A549 (cell line): ENCODE measurements around the gene NEMF. TPM values are rescaled to one million over a fixed set of nuclear protein-coding genes. Genes with fewer than 3 reads are reported as not detected.
A peak's percentile ranks its signal among the peaks of the same experiment; 100 is the strongest.

ENCODE experiments used
- ATAC-seq, 2 experiments: fragments of 200-7000 bp in 1 of 2; fragments of >200 bp in 1 of 2; cut with Nextera tagmentation in 1 of 2; cut with Tn5 transposase in 1 of 2; 3 replicates each; pipeline versions ENCODE4 v1.8.0 to v1.9.1; 2018 to 2020; ENCODE audit warnings: mild to moderate bottlenecking in 1 of 2, moderate library complexity in 1 of 2
- CTCF ChIA-PET: fragments of 300-600 bp; sonication (Branson Sonifier 250); formaldehyde crosslinking; extraction: SDS; loops from one replicate; lab custom pipeline; 2021; ENCODE audit warnings: antibody characterized with exemption, inconsistent platforms; lab: Yijun Ruan, JAX
- POLR2A ChIA-PET: fragments of 350-600 bp; formaldehyde crosslinking; extraction: SDS; loops from one replicate; lab custom pipeline; 2021; ENCODE audit warnings: antibody characterized with exemption, inconsistent platforms; lab: Yijun Ruan, JAX
- DNase-seq, 2 experiments: peaks; one replicate each; pipeline versions ENCODE4 v3.0.0 to v3.0.0-alpha.2; 2011 to 2016; ENCODE audit warnings: low read depth in 1 of 2, low spot score in 1 of 2
- FAIRE-seq: peaks from 2 replicates; lab custom pipeline; 2011; peaks lifted over from hg19 to GRCh38; lab: Jason Lieb, UNC
- H3K27ac ChIP-seq, 2 experiments: fragments of >200 bp; sonication (Bioruptor Twin); formaldehyde crosslinking; 3 replicates each; pipeline ENCODE4 v1.5.1; 2016 to 2017
- H3K4me1 ChIP-seq: fragments of >200 bp; sonication (Bioruptor Twin); formaldehyde crosslinking; 3 replicates; pipeline ENCODE4 v1.6.1; 2016
- H3K4me2 ChIP-seq: fragments of >200 bp; sonication (Bioruptor Twin); formaldehyde crosslinking; 3 replicates; pipeline ENCODE4 v1.6.1; 2016
- H3K4me3 ChIP-seq: fragments of >200 bp; sonication (Bioruptor Twin); formaldehyde crosslinking; 3 replicates; pipeline ENCODE4 v1.5.1; 2016
- H3K9me3 ChIP-seq: fragments of >200 bp; sonication (Bioruptor Twin); formaldehyde crosslinking; 3 replicates; pipeline ENCODE4 v1.6.1; 2016
- BCL3 ChIP-seq: fragments of >200 bp; sonication (Bioruptor Twin); formaldehyde crosslinking; IDR thresholded peaks from 3 replicates; pipeline ENCODE4 v1.6.1; 2016
- BHLHE40 ChIP-seq: IDR thresholded peaks from 2 replicates; pipeline ENCODE4 v1.6.1; 2012; ENCODE audit warnings: low read depth, low read length, inconsistent platforms
- CBX2 ChIP-seq: fragments of 200-600 bp; sonication (generic); IDR thresholded peaks from 2 replicates; pipeline ENCODE4 v1.6.1; 2016; ENCODE audit warnings: low read depth, mild to moderate bottlenecking, borderline replicate concordance
- CTCF ChIP-seq: fragments of >200 bp; sonication (Bioruptor Twin); formaldehyde crosslinking; IDR thresholded peaks from 3 replicates; pipeline ENCODE4 v1.5.1; 2016
- FOSL2 ChIP-seq, 2 experiments: fragments of 450-650 bp in 1 of 2; fragments of >200 bp in 1 of 2; sonication (Bioruptor Twin) in 1 of 2; formaldehyde crosslinking; IDR thresholded peaks; 2 replicates each; pipeline versions ENCODE4 v1.5.0 to v1.6.1; 2016 to 2020; ENCODE audit warnings: mild to moderate bottlenecking in 1 of 2, moderate library complexity in 1 of 2
- HMGXB4 ChIP-seq: fragments of 250-450 bp; sonication (Bioruptor Pico); IDR thresholded peaks from 2 replicates; pipeline ENCODE4 v1.5.0; 2021; ENCODE audit warnings: mild to moderate bottlenecking, moderate library complexity, borderline replicate concordance
- HOXA7 ChIP-seq: fragments of 250-450 bp; sonication (Bioruptor Pico); IDR thresholded peaks from 2 replicates; pipeline ENCODE4 v1.5.0; 2020; ENCODE audit warnings: mild to moderate bottlenecking, moderate library complexity
- HOXB5 ChIP-seq: fragments of 250-450 bp; sonication (Bioruptor Pico); IDR thresholded peaks from 2 replicates; pipeline ENCODE4 v1.5.0; 2020; ENCODE audit warnings: mild to moderate bottlenecking, moderate library complexity
- JUN ChIP-seq, 2 experiments: fragments of >200 bp; sonication (Bioruptor Twin); formaldehyde crosslinking; IDR thresholded peaks; 2 replicates in 1 of 2; 3 replicates in 1 of 2; pipeline ENCODE4 v1.6.1; 2016 to 2017
- KDM5A ChIP-seq: fragments of 200-600 bp; sonication (generic); IDR thresholded peaks from 2 replicates; pipeline ENCODE4 v1.6.1; 2016; ENCODE audit warnings: antibody characterized with exemption, mild to moderate bottlenecking
- MAFK ChIP-seq: fragments of 450-650 bp; IDR thresholded peaks from 2 replicates; pipeline ENCODE4 v1.6.1; 2014; ENCODE audit not compliant: partially characterized antibody
- MAZ ChIP-seq: fragments of 150-350 bp; IDR thresholded peaks from 2 replicates; pipeline ENCODE4 v1.6.1; 2014; ENCODE audit warnings: antibody characterized with exemption, low read depth, low read length, borderline replicate concordance
- PHF8 ChIP-seq: fragments of 200-600 bp; sonication (generic); IDR thresholded peaks from 2 replicates; pipeline ENCODE4 v1.6.1; 2016; ENCODE audit warnings: low read depth, mild to moderate bottlenecking, antibody characterized with exemption, moderate library complexity, borderline replicate concordance
- REST ChIP-seq: fragments of 200-600 bp; sonication (generic); IDR thresholded peaks from 2 replicates; pipeline ENCODE4 v1.6.1; 2016; ENCODE audit warnings: antibody characterized with exemption, mild to moderate bottlenecking, moderate library complexity
- SREBF2 ChIP-seq: fragments of 450-650 bp; IDR thresholded peaks from 2 replicates; pipeline ENCODE4 v1.6.1; 2014; ENCODE audit warnings: mild to moderate bottlenecking, moderate library complexity
- TFCP2L1 ChIP-seq: fragments of 250-450 bp; sonication (Bioruptor Pico); IDR thresholded peaks from 2 replicates; pipeline ENCODE4 v1.5.0; 2021; ENCODE audit warnings: mild to moderate bottlenecking
- ZFP36 ChIP-seq: fragments of 450-650 bp; IDR thresholded peaks from 2 replicates; pipeline ENCODE4 v1.6.1; 2014; ENCODE audit warnings: borderline replicate concordance; ENCODE audit not compliant: partially characterized antibody
- WGBS: methylation state at CpG from one replicate; pipeline ENCODE4 v1.1.6; 2017; ENCODE audit errors: missing lambda C conversion rate; 5-methylcytosine and 5-hydroxymethylcytosine counted together
- polyA plus RNA-seq, 4 experiments: library from polyadenylated mRNA; depleted of rRNA in 3 of 4; stranded (reverse); fragments of >200 nt; fragmentation: RNase III in 1 of 4; extraction: RNeasy Plus Mini Kit Qiagen cat#74134 plus additional on column Dnase treatment in 1 of 4; gene quantifications; 2 replicates in 3 of 4; 3 replicates in 1 of 4; pipeline ENCODE4 v1.2.3, GENCODE V29; 2011 to 2017
- TF ChIP-seq, protein P1 (sequence below): fragments of >200 bp; sonication (Bioruptor Twin); formaldehyde crosslinking; IDR thresholded peaks from 2 replicates; pipeline ENCODE4 v1.6.1; 2016

The NEMF gene
- polyA plus RNA-seq, 2 of the 4 experiments (the other 2 are of a cell fraction): 58.3 to 59.6 TPM

DNA sequence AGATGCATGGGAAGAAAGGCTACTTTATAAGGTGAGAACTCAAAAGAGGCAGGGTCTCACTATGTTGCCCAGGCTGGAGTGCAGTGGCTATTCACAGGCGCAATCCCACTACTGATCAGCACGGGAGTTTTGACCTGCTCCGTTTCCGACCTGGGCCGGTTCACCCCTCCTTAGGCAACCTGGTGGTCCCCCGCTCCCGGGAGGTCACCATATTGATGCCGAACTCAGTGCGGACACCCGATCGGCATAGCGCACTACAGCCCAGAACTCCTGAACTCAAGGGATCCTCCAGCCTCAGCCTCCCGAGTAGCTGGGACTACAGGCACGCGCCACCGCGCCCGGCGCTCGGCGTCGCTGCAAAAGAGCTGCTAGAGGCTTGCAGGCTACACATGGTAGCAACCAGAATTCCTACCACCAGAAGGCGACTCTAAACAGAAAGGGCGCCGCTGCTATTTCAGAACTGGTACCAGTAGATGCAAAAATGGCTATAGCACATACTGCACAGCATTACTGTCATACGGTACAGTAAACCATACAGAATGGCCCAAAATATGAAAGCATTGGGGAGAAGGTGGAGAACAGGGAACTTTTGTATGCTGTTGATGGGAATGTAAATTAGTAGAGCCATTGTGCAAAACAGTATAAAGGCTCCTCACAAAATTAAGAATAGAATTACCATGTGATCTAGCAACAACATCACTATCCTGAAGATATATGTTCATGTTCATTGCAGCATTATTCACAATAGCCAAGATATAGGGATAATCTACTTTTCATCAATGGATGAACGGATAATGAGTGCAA is 1.2 kb upstream of the NEMF start (continued):
- no peak for TF ChIP-seq HOXA7 (CRISPR knock-in tag)
- TF ChIP-seq HMGXB4: no peak
- TF ChIP-seq ZFP36: no peak
- no peak for TF ChIP-seq TFCP2L1
- TF ChIP-seq SREBF2: peak; percentile 44; the same call in 1 of the 2 replicates
- no peak for TF ChIP-seq FOSL2 (IDR thresholded peaks at IDR 0.05)
- peak; percentile 2; the same call in 1 of the 2 replicates for TF ChIP-seq FOSL2 (CRISPR knock-in tag; IDR thresholded peaks at IDR 0.05)
- TF ChIP-seq MAZ: no peak
- TF ChIP-seq BHLHE40: no peak
- TF ChIP-seq CTCF: peak; percentile 93
- no peak for TF ChIP-seq KDM5A
- no peak for TF ChIP-seq BCL3
- no peak for TF ChIP-seq CBX2
- TF ChIP-seq REST: no peak
- no peak for TF ChIP-seq HOXB5 (CRISPR knock-in tag)
- TF ChIP-seq JUN (IDR thresholded peaks at IDR 0.05): peak in 1 of 2 experiments; percentile 33; a peak in 2 of 5 replicates
- no peak for TF ChIP-seq MAFK

DNA sequence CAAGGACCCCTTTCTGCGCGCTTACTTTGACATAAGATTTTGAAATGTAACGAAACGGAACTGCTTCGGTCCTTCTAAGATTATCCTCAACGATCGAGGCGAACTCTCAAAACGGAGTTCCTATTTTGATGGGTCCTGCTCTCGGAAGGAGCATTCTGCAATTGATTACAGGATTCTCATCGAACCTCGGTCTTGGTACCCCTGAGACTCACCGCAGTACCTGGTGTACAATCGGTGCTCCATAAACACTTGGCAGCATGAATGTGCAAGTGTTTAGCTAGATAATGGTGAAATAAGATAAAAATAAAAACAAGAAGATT is 530 bp upstream of the NEMF start:
- peak overlapping the region; percentile 97 for H3K4me3 ChIP-seq
- TF ChIP-seq, protein P1, sequence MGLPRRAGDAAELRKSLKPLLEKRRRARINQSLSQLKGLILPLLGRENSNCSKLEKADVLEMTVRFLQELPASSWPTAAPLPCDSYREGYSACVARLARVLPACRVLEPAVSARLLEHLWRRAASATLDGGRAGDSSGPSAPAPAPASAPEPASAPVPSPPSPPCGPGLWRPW: no peak
- 0 out of 2 replicates have a peak, but pooled peaks have one; percentile 19 for TF ChIP-seq PHF8
- TF ChIP-seq, all 56 proteins: peak for 1
- under 1% methylated on average over 12 of the region's 14 CpGs for WGBS
- DNase-seq: no peak
- Histone ChIP-seq H3K27ac (peak overlapping the region; percentile 94 to 97), H3K9me3 (no peaks in the 10 kb centered on the region), H3K4me1 (peaks cover 14% of the 10 kb centered on the region; the same call in 2 of the 3 replicates), H3K4me2 (peak overlapping the region; percentile 86)
- peak; percentile 12 to 33; a peak in 3 of 6 replicates for ATAC-seq
- FAIRE-seq: no peak
- POLR2A ChIA-PET: interaction anchor here (0.6 to 3.4 kb wide), 13 partner anchors 9 to 267 kb away, joined by 3 to 38 read pairs (median 5); partner anchors contain the start of genes ARF6, KLHDC2, MGAT2 and RPL36AL
- CTCF ChIA-PET: interaction anchor here (0.6 to 5.9 kb wide), 43 partner anchors 9 to 710 kb away, joined by 3 to 140 read pairs (median 4); partner anchors contain the start of genes ARF6, KLHDC1, KLHDC2 and MGAT2
